ENCODE measurements around the gene USP13. TPM values are rescaled to one million over a fixed set of nuclear protein-coding genes. Genes with fewer than 3 reads are reported as not detected.
"Not testable (repeated sequence)": the region's sequence is repeated elsewhere in the genome, so short reads cannot be mapped to it uniquely, and the experiment has no call there.

Gene USP13
- total RNA-seq, 1 experiment from 2014 or later: 27.8 TPM

DNA sequence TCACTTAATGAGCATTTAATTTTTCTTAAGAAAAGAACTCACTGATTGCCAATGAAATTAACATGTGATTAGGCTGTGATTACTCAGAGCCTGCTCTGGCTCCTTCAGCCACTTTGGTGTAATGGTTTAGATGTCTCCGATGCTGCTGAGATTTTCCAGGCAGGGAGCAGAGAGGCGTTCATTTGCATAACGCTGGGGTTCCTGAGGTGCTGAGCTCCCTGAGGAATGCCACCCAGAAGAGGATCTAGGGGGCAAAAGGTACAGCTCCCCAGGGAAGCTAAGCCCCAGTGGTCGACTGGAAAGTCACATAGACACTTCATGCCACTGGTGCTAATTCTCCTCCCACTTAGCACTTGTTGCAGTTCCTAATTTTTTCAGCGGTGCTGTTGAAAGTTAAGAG is 119.5 kb downstream of the USP13 start:
- Histone ChIP-seq H3K4me3 (ENCODE audit: low read depth in 2 of 2, low read length in 2 of 2) (no peak overlapping the region), H3K4me1 (ENCODE audit: control insufficient read depth, insufficient read depth, low read length) (no peaks in the 10 kb centered on the region), H3K27me3 (ENCODE audit: control insufficient read depth, insufficient read depth, low read length) (no peaks in the 10 kb centered on the region), H3K36me3 (ENCODE audit: control insufficient read depth, insufficient read depth, low read length) (no peaks in the 10 kb centered on the region), H3K9me3 (ENCODE audit: control insufficient read depth, insufficient read depth, low read depth, low read length) (no peaks in the 10 kb centered on the region), H3K27ac (ENCODE audit: low read length) (no peak overlapping the region)
- TF ChIP-seq, protein P1, sequence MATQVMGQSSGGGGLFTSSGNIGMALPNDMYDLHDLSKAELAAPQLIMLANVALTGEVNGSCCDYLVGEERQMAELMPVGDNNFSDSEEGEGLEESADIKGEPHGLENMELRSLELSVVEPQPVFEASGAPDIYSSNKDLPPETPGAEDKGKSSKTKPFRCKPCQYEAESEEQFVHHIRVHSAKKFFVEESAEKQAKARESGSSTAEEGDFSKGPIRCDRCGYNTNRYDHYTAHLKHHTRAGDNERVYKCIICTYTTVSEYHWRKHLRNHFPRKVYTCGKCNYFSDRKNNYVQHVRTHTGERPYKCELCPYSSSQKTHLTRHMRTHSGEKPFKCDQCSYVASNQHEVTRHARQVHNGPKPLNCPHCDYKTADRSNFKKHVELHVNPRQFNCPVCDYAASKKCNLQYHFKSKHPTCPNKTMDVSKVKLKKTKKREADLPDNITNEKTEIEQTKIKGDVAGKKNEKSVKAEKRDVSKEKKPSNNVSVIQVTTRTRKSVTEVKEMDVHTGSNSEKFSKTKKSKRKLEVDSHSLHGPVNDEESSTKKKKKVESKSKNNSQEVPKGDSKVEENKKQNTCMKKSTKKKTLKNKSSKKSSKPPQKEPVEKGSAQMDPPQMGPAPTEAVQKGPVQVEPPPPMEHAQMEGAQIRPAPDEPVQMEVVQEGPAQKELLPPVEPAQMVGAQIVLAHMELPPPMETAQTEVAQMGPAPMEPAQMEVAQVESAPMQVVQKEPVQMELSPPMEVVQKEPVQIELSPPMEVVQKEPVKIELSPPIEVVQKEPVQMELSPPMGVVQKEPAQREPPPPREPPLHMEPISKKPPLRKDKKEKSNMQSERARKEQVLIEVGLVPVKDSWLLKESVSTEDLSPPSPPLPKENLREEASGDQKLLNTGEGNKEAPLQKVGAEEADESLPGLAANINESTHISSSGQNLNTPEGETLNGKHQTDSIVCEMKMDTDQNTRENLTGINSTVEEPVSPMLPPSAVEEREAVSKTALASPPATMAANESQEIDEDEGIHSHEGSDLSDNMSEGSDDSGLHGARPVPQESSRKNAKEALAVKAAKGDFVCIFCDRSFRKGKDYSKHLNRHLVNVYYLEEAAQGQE (IDR thresholded peaks at IDR 0.05; ENCODE audit: insufficient read depth in 1 of 2, low read depth in 2 of 2, low read length in 1 of 2): no peak
- no peak for TF ChIP-seq TCF7L2 (IDR thresholded peaks at IDR 0.05; ENCODE audit: low read depth, low read length)
- no peak for TF ChIP-seq SIN3A (IDR thresholded peaks at IDR 0.05; ENCODE audit: borderline replicate concordance, insufficient read depth, low read depth, low read length)
- TF ChIP-seq POLR2AphosphoS5 (IDR thresholded peaks at IDR 0.05; ENCODE audit: low read depth, low read length): no peak
- TF ChIP-seq, protein P2, sequence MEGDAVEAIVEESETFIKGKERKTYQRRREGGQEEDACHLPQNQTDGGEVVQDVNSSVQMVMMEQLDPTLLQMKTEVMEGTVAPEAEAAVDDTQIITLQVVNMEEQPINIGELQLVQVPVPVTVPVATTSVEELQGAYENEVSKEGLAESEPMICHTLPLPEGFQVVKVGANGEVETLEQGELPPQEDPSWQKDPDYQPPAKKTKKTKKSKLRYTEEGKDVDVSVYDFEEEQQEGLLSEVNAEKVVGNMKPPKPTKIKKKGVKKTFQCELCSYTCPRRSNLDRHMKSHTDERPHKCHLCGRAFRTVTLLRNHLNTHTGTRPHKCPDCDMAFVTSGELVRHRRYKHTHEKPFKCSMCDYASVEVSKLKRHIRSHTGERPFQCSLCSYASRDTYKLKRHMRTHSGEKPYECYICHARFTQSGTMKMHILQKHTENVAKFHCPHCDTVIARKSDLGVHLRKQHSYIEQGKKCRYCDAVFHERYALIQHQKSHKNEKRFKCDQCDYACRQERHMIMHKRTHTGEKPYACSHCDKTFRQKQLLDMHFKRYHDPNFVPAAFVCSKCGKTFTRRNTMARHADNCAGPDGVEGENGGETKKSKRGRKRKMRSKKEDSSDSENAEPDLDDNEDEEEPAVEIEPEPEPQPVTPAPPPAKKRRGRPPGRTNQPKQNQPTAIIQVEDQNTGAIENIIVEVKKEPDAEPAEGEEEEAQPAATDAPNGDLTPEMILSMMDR (IDR thresholded peaks at IDR 0.05): no peak
- DNase-seq (ENCODE audit: low read depth, low spot score) (no peak), ATAC-seq (no peak)
- in situ Hi-C loops (cut with HindIII; ENCODE audit: low pct_unique_long_range_greater_than_20kb, low sequenced_read_pairs): no loop called here
- BruUV-seq (replicated peaks): no TSS peak
- ChIA-PET POLR2A (no interaction called here), CTCF (no interaction called here)
- intact Hi-C loops (cut with micrococcal nuclease; ENCODE audit: unreplicated experiment): no loop called here

DNA sequence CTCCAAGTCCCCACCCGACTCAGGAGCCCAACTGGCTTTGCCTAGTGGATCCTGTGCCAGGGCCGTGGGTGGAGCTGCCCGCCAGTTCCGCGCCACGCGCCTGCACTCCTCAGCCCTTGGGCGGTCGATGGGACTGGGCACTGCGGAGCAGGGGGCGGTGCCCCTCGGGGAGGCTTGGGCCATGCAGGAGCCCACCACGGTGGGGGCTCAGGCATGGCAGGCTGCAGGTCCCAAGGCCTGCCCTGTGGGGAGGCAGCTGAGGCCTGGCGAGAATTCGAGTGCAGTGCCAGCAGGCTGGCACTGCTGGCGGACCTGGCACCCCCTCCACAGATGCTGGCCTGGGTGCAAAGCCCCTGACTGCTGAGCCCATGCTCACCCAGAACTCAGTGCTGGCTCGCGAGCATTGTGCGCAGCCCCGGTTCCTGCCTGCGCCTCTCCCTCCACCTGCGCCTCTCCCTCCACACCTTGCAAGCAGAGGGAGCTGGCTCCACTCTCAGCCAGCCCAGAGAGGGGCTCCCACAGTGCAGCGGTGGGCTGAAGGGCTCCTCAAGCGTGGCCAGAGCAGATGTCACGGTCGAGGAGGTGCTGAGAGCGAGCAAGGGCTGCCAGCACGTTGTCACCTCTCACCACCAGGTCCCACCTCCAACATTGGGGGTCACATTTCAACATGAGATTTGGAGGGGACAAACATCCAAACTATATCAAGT is 122.7 kb downstream of the USP13 start:
- H3K36me3 ChIP-seq (ENCODE audit: control insufficient read depth, insufficient read depth, low read length): no peaks in the 10 kb centered on the region
- no peak for ATAC-seq

DNA sequence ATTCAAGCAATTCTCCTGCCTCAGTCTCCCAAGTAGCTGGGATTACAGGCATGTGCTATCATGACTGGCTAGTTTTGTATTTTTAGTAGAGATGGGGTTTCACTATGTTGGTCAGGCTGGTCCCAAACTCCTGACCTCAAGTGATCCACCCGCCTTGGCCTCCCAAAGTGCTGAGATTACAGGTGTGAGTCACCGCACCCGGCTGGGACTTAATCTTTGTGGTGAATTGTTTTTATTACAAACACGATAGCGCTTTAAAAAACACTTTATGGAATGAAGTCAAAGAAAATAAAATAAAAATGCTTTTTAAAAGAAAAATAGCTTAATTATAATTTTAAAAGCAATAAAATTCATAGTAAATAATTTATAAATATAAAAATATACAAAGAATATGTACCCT is 130.0 kb downstream of the USP13 start:
- H3K9me3 ChIP-seq (ENCODE audit: control insufficient read depth, insufficient read depth, low read depth, low read length); BruUV-seq (replicated peaks): not testable (repeated sequence)

More for the DNA sequence above, 122.7 kb downstream of the USP13 start:
- in situ Hi-C loops (cut with HindIII; ENCODE audit: low pct_unique_long_range_greater_than_20kb, low sequenced_read_pairs): no loop called here
- Histone ChIP-seq H3K4me3 (ENCODE audit: low read depth in 2 of 2, low read length in 2 of 2) (no peak overlapping the region), H3K27ac (ENCODE audit: low read length) (no peak overlapping the region), H3K9me3 (ENCODE audit: control insufficient read depth, insufficient read depth, low read depth, low read length) (no peaks in the 10 kb centered on the region; the same call in 1 of the 2 replicates), H3K4me1 (ENCODE audit: control insufficient read depth, insufficient read depth, low read length) (no peaks in the 10 kb centered on the region), H3K27me3 (ENCODE audit: control insufficient read depth, insufficient read depth, low read length) (no peaks in the 10 kb centered on the region)
- no peak for DNase-seq (ENCODE audit: low read depth, low spot score)
- CTCF ChIA-PET: no interaction called here
- intact Hi-C loops (cut with micrococcal nuclease; ENCODE audit: unreplicated experiment): no loop called here
- POLR2A ChIA-PET: no interaction called here
- no TSS peak for BruUV-seq (replicated peaks)
- TF ChIP-seq TCF7L2 (IDR thresholded peaks at IDR 0.05; ENCODE audit: low read depth, low read length): no peak
- TF ChIP-seq, protein P1 (IDR thresholded peaks at IDR 0.05; ENCODE audit: insufficient read depth in 1 of 2, low read depth in 2 of 2, low read length in 1 of 2): no peak
- TF ChIP-seq, protein P2 (IDR thresholded peaks at IDR 0.05): no peak
- TF ChIP-seq POLR2AphosphoS5 (IDR thresholded peaks at IDR 0.05; ENCODE audit: low read depth, low read length): no peak
- no peak for TF ChIP-seq SIN3A (IDR thresholded peaks at IDR 0.05; ENCODE audit: borderline replicate concordance, insufficient read depth, low read depth, low read length)

More for the DNA sequence above, 130.0 kb downstream of the USP13 start:
- H3K27ac ChIP-seq (ENCODE audit: low read length); CTCF ChIA-PET; in situ Hi-C loops (cut with HindIII; ENCODE audit: low pct_unique_long_range_greater_than_20kb, low sequenced_read_pairs); H3K4me1 ChIP-seq (ENCODE audit: control insufficient read depth, insufficient read depth, low read length); DNase-seq (ENCODE audit: low read depth, low spot score); ATAC-seq; H3K27me3 ChIP-seq (ENCODE audit: control insufficient read depth, insufficient read depth, low read length); POLR2A ChIA-PET; H3K36me3 ChIP-seq (ENCODE audit: control insufficient read depth, insufficient read depth, low read length); intact Hi-C loops (cut with micrococcal nuclease; ENCODE audit: unreplicated experiment); H3K4me3 ChIP-seq (ENCODE audit: low read depth in 2 of 2, low read length in 2 of 2): not testable (repeated sequence)
